HEK293 (cell line): ENCODE measurements around the gene SPATA33.
"Not testable (repeated sequence)": the region's sequence is repeated elsewhere in the genome, so short reads cannot be mapped to it uniquely, and the experiment has no call there.

Experiments
- CTCF ChIA-PET: fragments of 350-600 bp; formaldehyde crosslinking; extraction: SDS; loops from one replicate; lab custom pipeline; 2021; ENCODE audit warnings: antibody characterized with exemption; lab: Yijun Ruan, JAX
- POLR2A ChIA-PET: fragments of 300-600 bp; formaldehyde crosslinking; extraction: SDS; loops from one replicate; lab custom pipeline; 2020; ENCODE audit warnings: antibody characterized with exemption, inconsistent platforms; lab: Yijun Ruan, JAX
- H3K27ac ChIP-seq: fragments of 200-500 bp; sonication (Bioruptor generic); 2 replicates; pipeline ENCODE4 v1.5.1; 2014; ENCODE audit warnings: low read depth, low read length, control low read depth, inconsistent platforms; ENCODE audit errors: extremely low read depth
- H3K36me3 ChIP-seq, 2 experiments: fragments of 200-500 bp in 1 of 2; sonication (Bioruptor generic) in 1 of 2; 1 replicate in 1 of 2; 2 replicates in 1 of 2; pipeline ENCODE4 v1.5.1; 2014 to 2017; ENCODE audit warnings: inconsistent platforms in 2 of 2, low read length in 2 of 2; ENCODE audit not compliant: control insufficient read depth in 2 of 2, insufficient read depth in 1 of 2
- H3K4me1 ChIP-seq: fragments of 200-500 bp; sonication (Bioruptor generic); 2 replicates; pipeline ENCODE4 v1.5.1; 2014; ENCODE audit warnings: mild to moderate bottlenecking, low read length, inconsistent platforms; ENCODE audit not compliant: control insufficient read depth, insufficient read depth
- H3K4me3 ChIP-seq: 2 replicates; pipeline ENCODE4 v1.5.1; 2011; ENCODE audit warnings: low read depth, mild to moderate bottlenecking, control low read depth, low read length, moderate library complexity
- H3K9me3 ChIP-seq: fragments of 200-500 bp; sonication (Bioruptor generic); 2 replicates; pipeline ENCODE4 v1.5.1; 2014; ENCODE audit warnings: low read depth, low read length, inconsistent platforms; ENCODE audit not compliant: control insufficient read depth, insufficient read depth
- HIC1 ChIP-seq: fragments of 450-650 bp; formaldehyde crosslinking; IDR thresholded peaks from 2 replicates; pipeline ENCODE4 v1.5.1; 2016; ENCODE audit warnings: missing biosample characterization, missing genetic modification characterization
- KLF1 ChIP-seq: fragments of 450-650 bp; formaldehyde crosslinking; IDR thresholded peaks from 2 replicates; pipeline ENCODE4 v1.5.1; 2016; ENCODE audit warnings: missing biosample characterization, missing genetic modification characterization
- SCRT2 ChIP-seq: fragments of 450-650 bp; formaldehyde crosslinking; IDR thresholded peaks from 2 replicates; pipeline ENCODE4 v1.5.1; 2016; ENCODE audit warnings: missing biosample characterization, missing genetic modification characterization
- SP2 ChIP-seq: fragments of 450-650 bp; formaldehyde crosslinking; IDR thresholded peaks from 2 replicates; pipeline ENCODE4 v1.5.1; 2016; ENCODE audit warnings: missing biosample characterization, missing genetic modification characterization
- ZBTB10 ChIP-seq: fragments of 450-650 bp; formaldehyde crosslinking; IDR thresholded peaks from 2 replicates; pipeline ENCODE4 v1.5.1; 2016; ENCODE audit warnings: missing biosample characterization, missing genetic modification characterization
- ZNF157 ChIP-seq: fragments of 450-650 bp; formaldehyde crosslinking; IDR thresholded peaks from 2 replicates; pipeline ENCODE4 v1.5.1; 2016; ENCODE audit warnings: missing biosample characterization, missing genetic modification characterization
- ZNF221 ChIP-seq: fragments of 450-650 bp; formaldehyde crosslinking; IDR thresholded peaks from 2 replicates; pipeline ENCODE4 v1.5.1; 2017; ENCODE audit warnings: missing biosample characterization, missing genetic modification characterization, borderline replicate concordance
- ZNF280C ChIP-seq: fragments of 450-650 bp; formaldehyde crosslinking; IDR thresholded peaks from 2 replicates; pipeline ENCODE4 v1.5.1; 2016; ENCODE audit warnings: missing biosample characterization, missing genetic modification characterization
- ZNF311 ChIP-seq: fragments of 450-650 bp; formaldehyde crosslinking; IDR thresholded peaks from 2 replicates; pipeline ENCODE4 v1.5.1; 2017; ENCODE audit warnings: missing biosample characterization, missing genetic modification characterization, borderline replicate concordance
- ZNF544 ChIP-seq: fragments of 450-650 bp; formaldehyde crosslinking; IDR thresholded peaks from 2 replicates; pipeline ENCODE4 v1.5.0; 2017; ENCODE audit warnings: missing biosample characterization, missing genetic modification characterization
- ZNF548 ChIP-seq: fragments of 450-650 bp; formaldehyde crosslinking; IDR thresholded peaks from 2 replicates; pipeline ENCODE4 v1.5.1; 2016; ENCODE audit warnings: missing biosample characterization, missing genetic modification characterization
- ZNF558 ChIP-seq: fragments of 450-650 bp; formaldehyde crosslinking; IDR thresholded peaks from 2 replicates; pipeline ENCODE4 v1.5.1; 2016; ENCODE audit warnings: missing biosample characterization, missing genetic modification characterization
- ZNF571 ChIP-seq: fragments of 450-650 bp; formaldehyde crosslinking; IDR thresholded peaks from 2 replicates; pipeline ENCODE4 v1.5.0; 2017; ENCODE audit warnings: missing biosample characterization, missing genetic modification characterization
- ZNF600 ChIP-seq: fragments of 450-650 bp; formaldehyde crosslinking; IDR thresholded peaks from 2 replicates; pipeline ENCODE4 v1.5.1; 2016; ENCODE audit warnings: missing biosample characterization, missing genetic modification characterization
- ZNF621 ChIP-seq: fragments of 450-650 bp; formaldehyde crosslinking; IDR thresholded peaks from 2 replicates; pipeline ENCODE4 v1.5.1; 2017; ENCODE audit warnings: missing biosample characterization, missing genetic modification characterization
- ZNF76 ChIP-seq: fragments of 450-650 bp; formaldehyde crosslinking; IDR thresholded peaks from 2 replicates; pipeline ENCODE4; 2016; ENCODE audit warnings: low read depth, missing biosample characterization, missing genetic modification characterization, borderline replicate concordance
- ZNF777 ChIP-seq: fragments of 450-650 bp; formaldehyde crosslinking; IDR thresholded peaks from 2 replicates; pipeline ENCODE4 v1.5.1; 2017; ENCODE audit warnings: missing biosample characterization, missing genetic modification characterization, borderline replicate concordance

The SPATA33 gene

GRCh38 chr16:89693931-89694783, 36.5 kb downstream of the SPATA33 start (continued):
- no peak for TF ChIP-seq ZNF280C
- no peak for TF ChIP-seq SCRT2 (tag by site-specific recombination)
- TF ChIP-seq, all 188 proteins: peak for 3

GRCh38 chr16:89694784-89695085, 37.1 kb downstream of the SPATA33 start:
- POLR2A ChIA-PET, result interaction anchor here (1.9 kb wide), 1 partner anchor 8 kb away, joined by 10 read pairs; the partner anchor contains the start of gene CDK10
- peaks cover 0 to 78% of the 10 kb centered on the region in 2 experiments; a peak in 2 of 3 replicates for H3K36me3 ChIP-seq
- TF ChIP-seq KLF1 (tag by site-specific recombination), result peak; percentile 76

GRCh38 chr16:89695086-89695874, 37.6 kb downstream of the SPATA33 start:
- H3K27ac ChIP-seq, result no peak overlapping the region
- H3K36me3 ChIP-seq, result peaks cover 0 to 75% of the 10 kb centered on the region in 2 experiments; a peak in 2 of 3 replicates
- H3K4me3 ChIP-seq, result no peak overlapping the region
- CTCF ChIA-PET, result no interaction called here
- POLR2A ChIA-PET, result interaction anchor here (1.0 to 1.9 kb wide), 2 partner anchors 9 to 11 kb away, joined by 5 to 10 read pairs; partner anchors contain the start of gene CDK10
- H3K9me3 ChIP-seq, result no peaks in the 10 kb centered on the region
- TF ChIP-seq ZNF777 (no peak), KLF1 (tag by site-specific recombination) (0 out of 2 replicates have a peak, but pooled peaks have one; percentile 10), ZNF600 (tag by site-specific recombination) (0 out of 2 replicates have a peak, but pooled peaks have one; percentile 43)
- H3K4me1 ChIP-seq, result peaks cover 3% of the 10 kb centered on the region; the same call in 1 of the 2 replicates

More at GRCh38 chr16:89694784-89695085, 37.1 kb downstream of the SPATA33 start:
- H3K9me3 ChIP-seq, H3K27ac ChIP-seq, CTCF ChIA-PET, H3K4me1 ChIP-seq, H3K4me3 ChIP-seq: not testable (repeated sequence)

- H3K4me3 ChIP-seq, result no peak overlapping the region
- 0 out of 2 replicates have a peak, but pooled peaks have one; percentile 17 for TF ChIP-seq KLF1 (tag by site-specific recombination)
- TF ChIP-seq ZNF621 (tag by site-specific recombination), result no peak
- 0 out of 2 replicates have a peak, but pooled peaks have one; percentile 35 for TF ChIP-seq HIC1 (tag by site-specific recombination)
- TF ChIP-seq ZNF571 (tag by site-specific recombination), result no peak
- no peak for TF ChIP-seq ZNF548
- no peak for TF ChIP-seq ZNF157
- no peak for TF ChIP-seq ZNF544 (tag by site-specific recombination)
- no peak for TF ChIP-seq ZBTB10 (tag by site-specific recombination)
- no peak for TF ChIP-seq ZNF600 (tag by site-specific recombination)
- no peak for TF ChIP-seq ZNF221 (tag by site-specific recombination)
- TF ChIP-seq SP2 (tag by site-specific recombination), result 0 out of 2 replicates have a peak, but pooled peaks have one; percentile 11
- TF ChIP-seq ZNF311 (tag by site-specific recombination), result no peak
- TF ChIP-seq ZNF558 (tag by site-specific recombination), result no peak
- no peak for TF ChIP-seq ZNF76
- H3K27ac ChIP-seq, result no peak overlapping the region
- H3K4me1 ChIP-seq, result peaks cover 8% of the 10 kb centered on the region
- ChIA-PET CTCF (interaction anchor here (0.5 kb wide), 1 partner anchor 297 kb away, joined by 3 read pairs; no protein-coding TSS in a partner anchor), POLR2A (interaction anchor here (1.0 to 1.9 kb wide), 2 partner anchors 9 to 10 kb away, joined by 5 to 10 read pairs; partner anchors contain the start of gene CDK10)
- H3K36me3 ChIP-seq, result peaks cover 0 to 69% of the 10 kb centered on the region in 2 experiments; a peak in 2 of 3 replicates
- H3K9me3 ChIP-seq, result no peaks in the 10 kb centered on the region
These were observed 38.4 kb downstream of the SPATA33 start for GRCh38 chr16:89695875-89696669.
